Bone marrow (tissue), 2 donors: ENCODE measurements around the gene KY.
"Not testable (repeated sequence)": the region's sequence is repeated elsewhere in the genome, so short reads cannot be mapped to it uniquely, and the experiment has no call there.

Experiments
- DNase-seq, 2 donors: peaks; one replicate each; lab custom pipeline; 2025; lab: John Stamatoyannopoulos, UW

KY gene

DNA sequence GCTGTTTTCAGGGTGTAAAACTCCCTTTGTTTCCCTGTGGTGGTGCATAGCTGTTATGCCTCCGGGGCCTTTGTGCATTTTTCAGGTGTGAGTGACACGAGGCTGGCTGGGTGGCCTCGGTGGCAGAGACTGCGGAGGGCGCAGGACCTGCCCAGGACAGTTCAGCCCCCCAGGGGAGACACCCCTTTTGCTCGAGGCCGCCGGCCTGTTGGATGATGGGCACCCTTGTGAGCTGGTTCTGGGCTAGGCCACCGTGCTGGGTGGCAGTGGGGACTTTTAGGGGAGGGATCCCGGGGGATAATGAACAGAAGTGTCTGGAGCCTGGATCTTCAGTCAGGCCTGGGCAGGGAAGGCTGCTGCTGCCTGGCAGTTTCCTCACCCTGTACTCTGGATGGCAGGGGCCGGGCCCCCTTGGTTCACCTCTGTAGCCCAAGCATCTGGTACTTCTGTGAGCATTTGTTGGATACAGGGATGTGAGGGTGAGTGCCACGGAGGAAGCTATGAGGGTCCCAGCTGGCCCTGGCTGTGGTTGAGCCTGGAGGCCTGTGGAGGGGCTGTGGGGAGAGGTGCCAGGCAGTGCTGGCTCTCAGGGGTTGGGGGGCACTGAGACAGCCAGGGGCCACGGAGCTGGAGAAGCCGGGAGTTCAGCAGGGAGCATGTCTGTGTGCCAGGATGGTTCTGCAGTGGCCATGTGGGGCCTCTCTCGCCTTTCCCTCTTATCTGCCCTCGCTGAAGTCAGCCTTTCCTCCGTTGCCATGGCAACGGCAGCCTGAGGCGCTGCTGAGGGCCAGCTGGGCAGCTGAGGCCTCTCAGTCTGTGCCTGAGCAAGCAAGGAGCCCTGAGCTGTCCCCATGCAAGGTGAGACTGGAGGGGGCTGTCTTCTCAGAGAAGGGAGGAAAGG lies 49.0 kb downstream of the KY start:
- no peak for DNase-seq

- DNase-seq, result peak; percentile 45 to 63
Observed at GRCh38 chr3:134600685-134601463, 49.9 kb downstream of the KY start.

- DNase-seq, result no peak
Observed at GRCh38 chr3:134600206-134600605, 50.6 kb downstream of the KY start.

- no peak for DNase-seq
Observed at GRCh38 chr3:134598763-134599545, 51.9 kb downstream of the KY start.

GRCh38 chr3:134597390-134597970 lies 53.3 kb downstream of the KY start:
- DNase-seq, result no peak

DNA sequence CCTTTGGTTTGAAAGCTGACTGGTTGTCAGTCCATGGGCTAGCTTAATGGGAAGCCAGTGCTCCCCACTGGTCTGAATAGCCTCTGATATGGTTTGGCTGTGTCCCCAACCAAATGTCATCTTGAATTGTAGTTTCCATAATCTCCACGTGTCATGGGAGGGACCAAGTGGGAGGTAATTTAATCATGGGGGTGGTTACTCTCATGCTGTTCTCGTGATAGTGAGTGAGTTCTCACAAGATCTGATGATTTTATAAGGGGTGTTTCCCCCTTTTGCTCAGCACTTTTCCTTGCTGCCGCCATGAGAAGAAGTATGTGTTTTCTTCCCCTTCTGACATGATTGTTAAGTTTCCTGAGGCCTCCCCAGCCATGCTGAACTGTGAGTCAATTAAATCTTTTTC lies 55.8 kb downstream of the KY start:
- not testable (repeated sequence) for DNase-seq

DNA sequence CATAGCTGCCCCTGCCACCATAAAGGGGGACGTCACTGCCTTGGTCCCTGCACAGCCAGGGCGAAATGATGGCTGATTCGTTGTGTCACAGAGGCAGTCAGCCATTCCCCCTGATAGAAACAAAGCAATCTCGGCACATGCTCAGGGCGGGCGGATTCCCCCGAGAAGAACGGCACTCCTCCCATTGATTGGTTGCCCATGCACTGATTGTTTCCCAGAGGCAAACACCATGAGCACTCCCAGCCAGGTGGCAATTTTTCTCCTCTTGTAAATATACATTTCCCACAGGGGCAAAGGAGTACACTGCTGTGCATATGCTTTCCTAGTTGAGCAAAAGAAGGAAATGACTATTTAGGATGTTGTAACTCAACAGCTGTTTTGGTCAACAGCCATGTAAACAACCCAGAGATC lies 56.5 kb downstream of the KY start:
- no peak for DNase-seq

GRCh38 chr3:134592806-134593205 lies 58.0 kb downstream of the KY start:
- DNase-seq, result no peak

DNA sequence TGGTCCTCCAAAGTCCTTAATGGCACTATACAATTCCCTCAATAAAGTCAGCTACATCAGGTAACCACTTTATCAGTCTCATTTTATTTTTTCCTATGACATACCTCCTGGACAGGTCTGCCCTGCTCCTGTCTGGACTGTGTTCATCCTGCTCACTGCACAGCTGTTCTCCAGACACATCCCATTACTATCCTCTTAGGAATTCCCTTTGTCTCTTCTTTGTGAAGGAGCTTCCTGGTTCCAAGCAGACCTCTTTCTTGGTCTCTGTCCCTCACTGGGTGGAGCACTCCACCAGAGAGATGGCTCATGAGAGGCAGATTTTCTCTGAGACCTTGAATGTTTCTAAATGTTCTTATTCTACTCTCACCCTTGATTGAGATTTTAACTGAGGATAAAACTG lies 60.1 kb downstream of the KY start:
- DNase-seq, result no peak

GRCh38 chr3:134579141-134579665 lies 71.6 kb downstream of the KY start:
- no peak for DNase-seq

GRCh38 chr3:134576831-134577230 lies 74.0 kb downstream of the KY start:
- no peak for DNase-seq

GRCh38 chr3:134576426-134576825 lies 74.4 kb downstream of the KY start:
- no peak for DNase-seq

GRCh38 chr3:134569899-134570298 lies 80.9 kb downstream of the KY start:
- not testable (repeated sequence) for DNase-seq

GRCh38 chr3:134568790-134569189 lies 82.0 kb downstream of the KY start:
- DNase-seq, result no peak

GRCh38 chr3:134567605-134568004 lies 83.2 kb downstream of the KY start:
- DNase-seq, result no peak

DNA sequence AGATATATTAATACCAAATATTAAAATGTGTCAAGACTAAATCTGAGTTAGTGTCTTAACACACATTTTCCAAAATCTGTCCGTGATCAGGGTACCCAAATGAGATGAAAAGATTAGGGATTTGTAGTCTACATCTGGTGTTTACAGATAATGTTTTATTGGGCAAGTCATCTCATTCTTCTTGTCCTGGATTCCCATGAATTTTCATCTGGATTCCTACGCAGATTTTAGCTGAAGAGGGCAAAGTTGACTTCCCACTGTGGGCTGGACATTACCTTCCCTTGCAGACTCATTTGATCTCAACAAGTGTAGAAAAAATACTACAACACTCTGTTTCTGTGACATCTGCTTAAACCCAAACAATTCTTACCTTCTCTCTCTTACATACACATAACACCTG lies 85.8 kb downstream of the KY start:
- DNase-seq, result no peak

DNA sequence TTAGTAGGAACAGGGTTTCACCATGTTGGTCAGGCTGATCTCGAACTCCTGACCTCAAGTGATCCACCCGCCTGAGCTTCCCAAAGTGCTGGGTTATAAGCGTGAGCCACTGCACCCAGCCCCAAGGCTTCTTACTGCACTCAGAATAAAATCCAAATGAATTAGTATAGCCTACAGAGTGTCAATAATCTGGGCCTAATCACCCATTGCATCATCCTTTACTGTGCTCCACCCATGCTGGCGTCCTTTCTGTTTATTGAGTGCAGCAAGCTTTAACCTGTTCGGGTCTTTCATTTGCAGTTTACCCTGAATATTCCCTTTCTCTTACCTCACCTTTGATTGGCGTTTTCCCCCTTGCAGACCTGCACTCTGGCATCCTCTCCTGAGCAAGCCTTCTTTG lies 87.2 kb downstream of the KY start:
- no peak for DNase-seq

DNA sequence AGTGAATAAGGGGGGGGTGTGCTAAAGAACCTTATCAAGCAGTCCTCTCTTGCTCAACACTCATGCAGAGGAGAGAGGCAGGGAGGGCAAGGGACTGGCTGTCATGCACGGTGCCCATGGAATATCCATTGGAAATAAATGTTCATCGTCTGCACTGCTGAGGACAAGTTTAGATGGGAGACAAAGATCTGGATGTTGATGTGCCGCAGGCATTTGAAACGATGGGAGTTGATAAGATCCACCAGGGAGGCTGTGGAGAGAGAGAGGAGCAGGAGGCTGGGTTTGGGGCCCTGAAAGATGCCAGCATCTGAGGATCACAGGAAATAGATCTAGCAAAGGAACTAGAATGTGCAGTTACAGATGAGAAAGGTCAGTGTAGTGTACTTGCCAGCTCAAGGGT lies 88.8 kb downstream of the KY start:
- no peak for DNase-seq

DNA sequence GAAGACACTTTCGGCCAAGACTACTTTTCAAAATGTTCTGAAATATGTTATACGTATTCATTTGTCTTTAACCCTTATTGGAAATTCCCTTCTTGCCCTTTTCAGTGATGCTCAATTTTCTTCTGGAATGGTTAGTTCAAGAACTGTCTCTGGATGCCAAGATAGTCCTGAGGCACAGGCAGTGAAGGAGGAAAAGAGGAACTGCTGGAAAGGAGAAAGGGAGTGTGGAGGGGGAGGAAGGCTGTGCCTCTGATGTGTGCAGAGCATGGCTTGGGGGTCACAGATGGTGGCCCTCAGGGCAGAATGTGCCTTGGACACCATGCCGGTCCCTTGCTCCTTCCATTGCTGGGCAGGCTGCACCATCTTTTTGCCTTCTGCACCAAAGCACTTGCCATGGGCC lies 91.2 kb downstream of the KY start:
- no peak for DNase-seq
